B cell (primary cell): Measurements from ENCODE around the gene NTN5. TPM values are rescaled to one million over a fixed set of nuclear protein-coding genes. Genes with fewer than 3 reads are reported as not detected.

Experiments used
- ATAC-seq: fragments of 200-7000 bp; cut with Tn5 transposase; one replicate; pipeline ENCODE4 v1.10.0; 2021; ENCODE audit warnings: low read depth, mild to moderate bottlenecking, moderate number of reproducible peaks, moderate library complexity
- CTCF ChIA-PET: fragments of 350-600 bp; sonication (Branson Sonifier 250); formaldehyde crosslinking; loops from one replicate; lab custom pipeline; 2021; ENCODE audit warnings: antibody characterized with exemption, inconsistent platforms; lab: Charles Lee
- POLR2A ChIA-PET: fragments of 350-600 bp; sonication (Branson Sonifier 250); formaldehyde crosslinking; loops from one replicate; lab custom pipeline; 2021; ENCODE audit warnings: antibody characterized with exemption; lab: Charles Lee
- DNase-seq: peaks from one replicate; pipeline ENCODE4 v3.0.0; 2013
- H2AFZ ChIP-seq: 2 replicates; pipeline ENCODE4 v1.6.1; 2012; ENCODE audit warnings: mild to moderate bottlenecking, low read depth, low read length; ENCODE audit not compliant: insufficient read depth, poor library complexity, severe bottlenecking
- H3K27ac ChIP-seq, 2 donors: 1 replicate in 1 of 2; 2 replicates in 1 of 2; pipeline ENCODE4 v1.5.1; 2012 to 2013; ENCODE audit warnings: low read length in 2 of 2, mild to moderate bottlenecking in 2 of 2, moderate library complexity in 1 of 2
- H3K27me3 ChIP-seq, 4 experiments: fragments of 200-600 bp in 1 of 4; sonication (generic) in 1 of 4; replicated peaks in 1 of 4; 1 replicate in 2 of 4; 2 replicates in 2 of 4; pipeline versions ENCODE4 v1.6.1 to v1.7.0; 2013 to 2016; ENCODE audit warnings: low read length in 3 of 4, mild to moderate bottlenecking in 2 of 4, mixed read lengths in 1 of 4, moderate library complexity in 1 of 4; ENCODE audit not compliant: insufficient read depth in 4 of 4, control insufficient read depth in 3 of 4; ENCODE audit errors: control extremely low read depth in 1 of 4
- H3K36me3 ChIP-seq, 2 experiments: replicated peaks in 1 of 2; 1 replicate in 1 of 2; 2 replicates in 1 of 2; pipeline versions ENCODE4 v1.6.1 to v1.7.1; 2013; ENCODE audit warnings: low read length in 1 of 2; ENCODE audit not compliant: insufficient read depth in 2 of 2, control insufficient read depth in 1 of 2; ENCODE audit errors: control extremely low read depth in 1 of 2, extremely low read depth in 1 of 2
- H3K4me1 ChIP-seq, 2 donors: fragments of 200-600 bp in 1 of 2; sonication (generic) in 1 of 2; 1 replicate in 1 of 2; 2 replicates in 1 of 2; pipeline versions ENCODE4 v1.5.1 to v1.6.1; 2013 to 2017; ENCODE audit warnings: low read length in 2 of 2; ENCODE audit not compliant: control insufficient read depth in 2 of 2, insufficient read depth in 2 of 2
- H3K4me2 ChIP-seq: replicated peaks from 2 replicates; pipeline ENCODE3; 2012; ENCODE audit warnings: mild to moderate bottlenecking, low read depth, low read length; ENCODE audit not compliant: poor library complexity, severe bottlenecking
- H3K4me3 ChIP-seq, 5 experiments: fragments of 200-600 bp in 1 of 5; sonication (generic) in 1 of 5; 1 replicate in 3 of 5; 2 replicates in 2 of 5; pipeline versions ENCODE4 v1.5.1 to v1.7.0; 2011 to 2016; ENCODE audit warnings: low read length in 4 of 5, mild to moderate bottlenecking in 4 of 5, low read depth in 2 of 5, control low read depth in 1 of 5, moderate library complexity in 1 of 5; ENCODE audit not compliant: insufficient read depth in 1 of 5; ENCODE audit errors: control extremely low read depth in 1 of 5, extremely low read depth in 1 of 5
- H3K79me2 ChIP-seq: fragments of 200-600 bp; sonication (generic); one replicate; pipeline ENCODE4 v1.6.0; 2016; ENCODE audit warnings: low read length; ENCODE audit not compliant: control insufficient read depth, insufficient read depth
- H3K9ac ChIP-seq: fragments of 200-600 bp; sonication (generic); 2 replicates; pipeline ENCODE4 v1.6.1; 2017; ENCODE audit warnings: mild to moderate bottlenecking, low read length, moderate library complexity
- H3K9me3 ChIP-seq, 3 donors: one replicate each; pipeline versions ENCODE4 v1.6.1 to v1.7.1; 2013; ENCODE audit warnings: low read length in 2 of 3; ENCODE audit not compliant: control insufficient read depth in 2 of 3, insufficient read depth in 1 of 3; ENCODE audit errors: control extremely low read depth in 1 of 3
- H4K20me1 ChIP-seq: 2 replicates; pipeline ENCODE4 v1.6.0; 2012; ENCODE audit warnings: mild to moderate bottlenecking, low read length; ENCODE audit not compliant: insufficient read depth, control insufficient read depth, poor library complexity, severe bottlenecking
- H3K27ac Mint-ChIP-seq: one replicate; pipeline ENCODE4 v1.8.0; 2021; ENCODE audit warnings: mixed read lengths
- H3K27me3 Mint-ChIP-seq: one replicate; pipeline ENCODE4 v1.8.0; 2021; ENCODE audit warnings: mixed read lengths
- H3K4me1 Mint-ChIP-seq: one replicate; pipeline ENCODE4 v1.8.0; 2021; ENCODE audit warnings: mixed read lengths
- H3K4me3 Mint-ChIP-seq: one replicate; pipeline ENCODE4 v1.8.0; 2021; ENCODE audit warnings: mixed read lengths
- H3K9me3 Mint-ChIP-seq: one replicate; pipeline ENCODE4 v1.8.0; 2022; ENCODE audit warnings: mixed read lengths; ENCODE audit not compliant: insufficient read depth
- EZH2 ChIP-seq: IDR thresholded peaks from 2 replicates; pipeline ENCODE4 v1.6.1; 2012; ENCODE audit warnings: borderline replicate concordance, low read depth, mild to moderate bottlenecking, moderate library complexity, low read length; ENCODE audit not compliant: insufficient read depth, poor library complexity, severe bottlenecking
- WGBS: methylation state at CpG from one replicate; pipeline ENCODE4 v1.1.5; 2013; ENCODE audit warnings: missing lambda C conversion rate; ENCODE audit not compliant: insufficient coverage; 5-methylcytosine and 5-hydroxymethylcytosine counted together
- intact Hi-C: fragments of 100-400 bp; cut with micrococcal nuclease; formaldehyde crosslinking; loops from one replicate; pipeline ENCODE4 v1.10.0; 2022
- polyA plus RNA-seq: library from polyadenylated mRNA; depleted of rRNA; stranded (reverse); fragments of >200 nt; gene quantifications from 2 replicates; pipeline ENCODE4 v1.2.3, GENCODE V29; 2012
- total RNA-seq, 2 donors: library from RNA; stranded (reverse); fragments of 120-200 nt in 1 of 2; gene quantifications; 1 replicate in 1 of 2; 2 replicates in 1 of 2; pipeline versions ENCODE4 v1.2.3 to v1.2.4, GENCODE V29; 2013 to 2022
- TF ChIP-seq, protein P1 (sequence below): fragments of 200-600 bp; IDR thresholded peaks from one replicate; pipeline ENCODE4 v1.8.0; 2022; ENCODE audit warnings: antibody characterized with exemption, mild to moderate bottlenecking

Gene NTN5
- total and polyA plus RNA-seq, 2 donors (not counting 1 experiment from before 2014, with no cell fraction given) = 1.2 to 1.8 TPM

DNA sequence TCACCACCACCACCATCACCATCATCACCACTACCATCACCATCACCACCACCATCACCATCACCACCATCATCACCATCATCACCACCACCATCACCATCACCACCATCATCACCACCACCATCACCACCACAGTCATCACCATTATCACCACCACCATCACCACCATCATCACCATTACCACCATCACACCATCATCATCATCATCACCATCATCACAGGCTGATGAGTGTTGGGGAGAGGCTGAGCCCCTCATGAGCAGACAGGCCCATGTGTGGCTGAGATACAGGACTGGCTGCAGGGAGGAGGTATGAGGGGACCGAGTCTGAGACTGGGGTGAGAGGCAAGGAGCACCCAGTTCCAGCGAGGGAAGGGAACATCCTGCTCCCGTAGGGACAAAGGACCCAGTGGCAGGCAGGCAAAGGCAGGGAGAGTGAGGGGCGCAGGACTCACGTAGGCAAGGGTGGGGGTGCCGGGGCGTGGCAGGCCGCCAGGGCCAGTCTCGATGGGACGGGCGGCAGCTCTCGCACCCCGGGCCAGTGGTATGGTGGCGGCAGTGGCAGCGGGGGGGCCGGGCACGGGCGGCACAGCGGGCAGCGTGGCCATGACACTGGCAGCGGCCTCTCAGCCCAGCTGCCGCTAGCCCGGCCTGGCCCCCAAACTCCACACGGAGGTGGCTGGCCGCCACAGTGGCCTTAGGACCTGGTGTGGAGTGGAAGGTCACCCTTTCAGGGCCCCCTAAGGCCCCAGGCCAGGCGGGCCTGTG lies 2.7 kb downstream of the NTN5 start:
- Histone ChIP-seq H3K27ac (no peak overlapping the region), H3K9me3 (peaks cover 0 to 6% (median 0%) of the 10 kb centered on the region in 3 donors), H3K4me3 (no peak overlapping the region), H2AFZ (no peak overlapping the region), H3K4me1 (peaks cover 1 to 3% of the 10 kb centered on the region in 2 donors), H3K27me3 (no peaks in the 10 kb centered on the region), H3K79me2 (no peaks in the 10 kb centered on the region), H3K4me2 (no peak overlapping the region), H4K20me1 (no peaks in the 10 kb centered on the region), H3K9ac (no peak overlapping the region), H3K36me3 (no peaks in the 10 kb centered on the region)
- no peak for DNase-seq
- H3K27ac Mint-ChIP-seq = no peak overlapping the region
- peaks cover 1% of the 10 kb centered on the region for H3K27me3 Mint-ChIP-seq
- ChIA-PET CTCF (no interaction called here), POLR2A (no interaction called here)
- intact Hi-C loops = no loop called here
- H3K4me1 Mint-ChIP-seq = peaks cover 1% of the 10 kb centered on the region
- 95% methylated on average over 26 of the region's 26 CpGs for WGBS
- ATAC-seq = no peak
- no peak overlapping the region for H3K4me3 Mint-ChIP-seq
- TF ChIP-seq, protein P1, sequence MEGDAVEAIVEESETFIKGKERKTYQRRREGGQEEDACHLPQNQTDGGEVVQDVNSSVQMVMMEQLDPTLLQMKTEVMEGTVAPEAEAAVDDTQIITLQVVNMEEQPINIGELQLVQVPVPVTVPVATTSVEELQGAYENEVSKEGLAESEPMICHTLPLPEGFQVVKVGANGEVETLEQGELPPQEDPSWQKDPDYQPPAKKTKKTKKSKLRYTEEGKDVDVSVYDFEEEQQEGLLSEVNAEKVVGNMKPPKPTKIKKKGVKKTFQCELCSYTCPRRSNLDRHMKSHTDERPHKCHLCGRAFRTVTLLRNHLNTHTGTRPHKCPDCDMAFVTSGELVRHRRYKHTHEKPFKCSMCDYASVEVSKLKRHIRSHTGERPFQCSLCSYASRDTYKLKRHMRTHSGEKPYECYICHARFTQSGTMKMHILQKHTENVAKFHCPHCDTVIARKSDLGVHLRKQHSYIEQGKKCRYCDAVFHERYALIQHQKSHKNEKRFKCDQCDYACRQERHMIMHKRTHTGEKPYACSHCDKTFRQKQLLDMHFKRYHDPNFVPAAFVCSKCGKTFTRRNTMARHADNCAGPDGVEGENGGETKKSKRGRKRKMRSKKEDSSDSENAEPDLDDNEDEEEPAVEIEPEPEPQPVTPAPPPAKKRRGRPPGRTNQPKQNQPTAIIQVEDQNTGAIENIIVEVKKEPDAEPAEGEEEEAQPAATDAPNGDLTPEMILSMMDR = no peak
- TF ChIP-seq EZH2 = no peak
- peaks cover 3% of the 10 kb centered on the region for H3K9me3 Mint-ChIP-seq

GRCh38 chr19:48668761-48669160 lies 4.1 kb downstream of the NTN5 start:
- CTCF ChIA-PET = no interaction called here
- H3K27me3 ChIP-seq = no peaks in the 10 kb centered on the region
- POLR2A ChIA-PET = no interaction called here
- no peak overlapping the region for H3K4me2 ChIP-seq
- H3K9me3 ChIP-seq = peaks cover 0 to 6% (median 0%) of the 10 kb centered on the region in 3 donors
- TF ChIP-seq EZH2 = no peak
- TF ChIP-seq, protein P1 = no peak
- H2AFZ ChIP-seq = no peak overlapping the region
- Mint-ChIP-seq H3K4me1 (no peaks in the 10 kb centered on the region), H3K27me3 (no peaks in the 10 kb centered on the region), H3K9me3 (peaks cover 3% of the 10 kb centered on the region), H3K27ac (no peak overlapping the region), H3K4me3 (no peak overlapping the region)
- no peaks in the 10 kb centered on the region for H3K79me2 ChIP-seq
- WGBS = 100% methylated on average over 1 of the region's 2 CpGs
- no peaks in the 10 kb centered on the region for H4K20me1 ChIP-seq
- intact Hi-C loops = no loop called here
- H3K27ac ChIP-seq = no peak overlapping the region
- ATAC-seq = no peak
- no peak overlapping the region for H3K4me3 ChIP-seq
- H3K36me3 ChIP-seq = no peaks in the 10 kb centered on the region
- no peak overlapping the region for H3K9ac ChIP-seq
- DNase-seq = no peak
- no peaks in the 10 kb centered on the region for H3K4me1 ChIP-seq
